Loucy (cell line): ENCODE measurements around the gene RUNDC3A.

Source experiments
- CTCF ChIP-seq: fragments of 200-600 bp; sonication (generic); conservative IDR thresholded peaks from 2 replicates; pipeline ENCODE4 v1.5.1; 2014; ENCODE audit warnings: mild to moderate bottlenecking, antibody characterized with exemption, low read length
- EZH2phosphoT487 ChIP-seq: fragments of 200-600 bp; IDR thresholded peaks from 2 replicates; pipeline ENCODE4 v1.6.1; 2018; ENCODE audit warnings: antibody characterized with exemption, mild to moderate bottlenecking, moderate library complexity, borderline replicate concordance

GRCh38 chr17:44263345-44263902 lies 45.0 kb upstream of the RUNDC3A start:
- TF ChIP-seq CTCF (no peak), EZH2phosphoT487 (no peak)
